DND-41 (cell line): ENCODE results near the gene CALHM5.

Experiments
- CTCF ChIP-seq: IDR thresholded peaks from 2 replicates; pipeline ENCODE4 v1.5.1; 2012; ENCODE audit warnings: borderline replicate concordance, low read length, moderate library complexity, mild to moderate bottlenecking; ENCODE audit not compliant: poor library complexity, severe bottlenecking; ENCODE audit errors: extremely low read depth
- EZH2 ChIP-seq: IDR thresholded peaks from 3 replicates; pipeline ENCODE4 v1.6.1; 2012; ENCODE audit warnings: borderline replicate concordance, low read depth, mild to moderate bottlenecking, moderate library complexity, low read length, inconsistent platforms; ENCODE audit not compliant: severe bottlenecking

- no peak for TF ChIP-seq CTCF
- TF ChIP-seq EZH2 = no peak
Observed at GRCh38 chr6:116507324-116507723, 4.1 kb upstream of the CALHM5 start.
